Liver (tissue), 9 donors: ENCODE measurements around the gene LARGE1. TPM values are rescaled to one million over a fixed set of nuclear protein-coding genes. Genes with fewer than 3 reads are reported as not detected.

Source experiments
- DNase-seq: peaks from one replicate; pipeline ENCODE4 v3.0.0-alpha.2; 2017; ENCODE audit warnings: low spot score
- H3K27ac ChIP-seq, 2 donors: one replicate each; pipeline ENCODE4 v1.7.0; 2013; ENCODE audit warnings: inconsistent platforms in 2 of 2, low read length in 2 of 2, control low read depth in 1 of 2, low read depth in 1 of 2, mild to moderate bottlenecking in 1 of 2
- H3K27me3 ChIP-seq, 4 donors: one replicate each; pipeline versions ENCODE4 v1.6.1 to v1.7.0; 2013; ENCODE audit warnings: low read length in 3 of 4, inconsistent platforms in 1 of 4, mild to moderate bottlenecking in 1 of 4, moderate library complexity in 1 of 4; ENCODE audit not compliant: control insufficient read depth in 4 of 4, insufficient read depth in 4 of 4
- H3K36me3 ChIP-seq, 4 donors: one replicate each; pipeline versions ENCODE4 v1.6.1 to v1.7.0; 2013; ENCODE audit warnings: low read length in 3 of 4, mild to moderate bottlenecking in 3 of 4, low read depth in 1 of 4, moderate library complexity in 1 of 4; ENCODE audit not compliant: control insufficient read depth in 4 of 4, insufficient read depth in 3 of 4
- H3K4me1 ChIP-seq, 4 donors: one replicate each; pipeline versions ENCODE4 v1.6.1 to v1.7.0; 2013; ENCODE audit warnings: low read length in 3 of 4, mild to moderate bottlenecking in 3 of 4, moderate library complexity in 1 of 4; ENCODE audit not compliant: control insufficient read depth in 4 of 4, insufficient read depth in 4 of 4
- H3K4me3 ChIP-seq, 3 donors: one replicate each; pipeline versions ENCODE4 v1.6.1 to v1.7.0; 2013; ENCODE audit warnings: low read length in 3 of 3, control low read depth in 1 of 3, low read depth in 1 of 3, mild to moderate bottlenecking in 1 of 3
- H3K9ac ChIP-seq, 2 donors: one replicate each; pipeline ENCODE4 v1.7.0; 2013; ENCODE audit warnings: low read length in 2 of 2, mild to moderate bottlenecking in 2 of 2, moderate library complexity in 2 of 2, control low read depth in 1 of 2, low read depth in 1 of 2
- H3K9me3 ChIP-seq, 4 donors: one replicate each; pipeline versions ENCODE4 v1.6.1 to v1.7.0; 2013; ENCODE audit warnings: low read length in 3 of 4; ENCODE audit not compliant: control insufficient read depth in 4 of 4
- CTCF ChIP-seq: fragments of 150-350 bp; IDR thresholded peaks from 2 replicates; pipeline ENCODE4 v1.5.1; 2017; ENCODE audit warnings: improper control_type of control experiment, low read depth, low read length; ENCODE audit not compliant: missing input control
- EGR1 ChIP-seq, 2 donors: IDR thresholded peaks; 2 replicates each; pipeline ENCODE4 v1.6.1; 2016 to 2018; ENCODE audit warnings: antibody characterized with exemption in 2 of 2, low read depth in 2 of 2
- FOXA2 ChIP-seq: IDR thresholded peaks from 2 replicates; pipeline ENCODE4 v1.6.1; 2016; ENCODE audit warnings: antibody characterized with exemption
- HNF4A ChIP-seq, 2 donors: conservative IDR thresholded peaks; 2 replicates each; pipeline ENCODE4 v1.6.1; 2016; ENCODE audit warnings: antibody characterized with exemption in 2 of 2, mild to moderate bottlenecking in 2 of 2
- HNF4G ChIP-seq: IDR thresholded peaks from 2 replicates; pipeline ENCODE4 v1.6.1; 2016; ENCODE audit warnings: antibody characterized with exemption
- NR2F2 ChIP-seq: IDR thresholded peaks from 2 replicates; pipeline ENCODE4 v1.6.1; 2016; ENCODE audit warnings: antibody characterized with exemption
- RAD21 ChIP-seq, 2 donors: IDR thresholded peaks; 2 replicates each; pipeline ENCODE4 v1.6.1; 2016; ENCODE audit warnings: antibody characterized with exemption in 2 of 2, mild to moderate bottlenecking in 2 of 2
- REST ChIP-seq: IDR thresholded peaks from 2 replicates; pipeline ENCODE4 v1.6.1; 2016; ENCODE audit warnings: antibody characterized with exemption, mild to moderate bottlenecking
- RXRA ChIP-seq, 2 donors: IDR thresholded peaks; 2 replicates each; pipeline ENCODE4 v1.6.1; 2017 to 2018; ENCODE audit warnings: antibody characterized with exemption in 2 of 2, mild to moderate bottlenecking in 1 of 2
- SP1 ChIP-seq: IDR thresholded peaks from 2 replicates; pipeline ENCODE4 v1.6.1; 2018; ENCODE audit warnings: antibody characterized with exemption, mild to moderate bottlenecking
- TAF1 ChIP-seq: conservative IDR thresholded peaks from 2 replicates; pipeline ENCODE4 v1.6.1; 2016; ENCODE audit warnings: antibody characterized with exemption, mild to moderate bottlenecking
- YY1 ChIP-seq: IDR thresholded peaks from 2 replicates; pipeline ENCODE4 v1.6.1; 2016; ENCODE audit warnings: antibody characterized with exemption, mild to moderate bottlenecking
- WGBS: extraction: QIAGEN DNeasy Blood & Tissue Kit; methylation state at CpG from one replicate; pipeline ENCODE4 v1.1.7; 2013; 5-methylcytosine and 5-hydroxymethylcytosine counted together
- polyA plus RNA-seq, 2 donors: library from polyadenylated mRNA; stranded (reverse) in 1 of 2; unstranded in 1 of 2; fragments of 200-250 nt in 1 of 2; fragments of >200 nt in 1 of 2; fragmentation: Nextera tagmentation in 1 of 2; extraction: Ambion mirVana in 1 of 2; gene quantifications; one replicate each; pipeline versions ENCODE4 v1.2.1 to v1.2.3, GENCODE V29; 2013 to 2015
- total RNA-seq, 2 donors: library from RNA; depleted of rRNA; stranded (reverse); fragments of >200 nt; gene quantifications; one replicate each; pipeline ENCODE4 v1.2.3, GENCODE V29; 2014
- TF ChIP-seq, protein P1 (sequence below): IDR thresholded peaks from 2 replicates; pipeline ENCODE4 v1.6.1; 2016; ENCODE audit warnings: antibody characterized with exemption
- TF ChIP-seq, protein P2 (sequence below): IDR thresholded peaks from 2 replicates; pipeline ENCODE4 v1.6.1; 2016; ENCODE audit warnings: antibody characterized with exemption
- donor health status: healthy.
- donor health status: healthy.
- donor health status: healthy.
- donor health status: healthy.
- donor health status: healthy.

LARGE1 gene
- total and polyA plus RNA-seq, 4 donors: 2.3 to 14.1 (median 5.7) TPM

- H3K4me1 ChIP-seq: peaks cover 0 to 5% (median 0%) of the 10 kb centered on the region in 4 donors
- no peaks in the 10 kb centered on the region for H3K9me3 ChIP-seq
- DNase-seq: no peak
- H3K27ac ChIP-seq: no peak overlapping the region
- 94% methylated on average over 6 of the region's 6 CpGs for WGBS
- no peak overlapping the region for H3K9ac ChIP-seq
- no peaks in the 10 kb centered on the region for H3K27me3 ChIP-seq
- H3K4me3 ChIP-seq: no peak overlapping the region
- no peaks in the 10 kb centered on the region for H3K36me3 ChIP-seq
- TF ChIP-seq TAF1 (no peak), RAD21 (IDR thresholded peaks at IDR 0.05) (no peak), YY1 (no peak), RXRA (IDR thresholded peaks at IDR 0.05) (no peak), NR2F2 (no peak), SP1 (no peak), EGR1 (IDR thresholded peaks at IDR 0.05; ENCODE audit: low read depth in 2 of 2) (no peak), CTCF (no peak), FOXA2 (no peak)
- TF ChIP-seq, protein P1, sequence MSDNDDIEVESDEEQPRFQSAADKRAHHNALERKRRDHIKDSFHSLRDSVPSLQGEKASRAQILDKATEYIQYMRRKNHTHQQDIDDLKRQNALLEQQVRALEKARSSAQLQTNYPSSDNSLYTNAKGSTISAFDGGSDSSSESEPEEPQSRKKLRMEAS: no peak
These were observed 469.5 kb downstream of the LARGE1 start for GRCh38 chr22:33450756-33451155.

GRCh38 chr22:33447733-33448132, 472.5 kb downstream of the LARGE1 start:
- no peak overlapping the region for H3K4me3 ChIP-seq
- H3K9me3 ChIP-seq: no peaks in the 10 kb centered on the region
- H3K9ac ChIP-seq: no peak overlapping the region
- WGBS: 97% methylated on average over 5 of the region's 5 CpGs
- H3K36me3 ChIP-seq: no peaks in the 10 kb centered on the region
- no peak overlapping the region for H3K27ac ChIP-seq
- no peak for DNase-seq
- H3K27me3 ChIP-seq: no peaks in the 10 kb centered on the region
- TF ChIP-seq REST (no peak), HNF4G (no peak), SP1 (no peak), HNF4A (conservative IDR thresholded peaks at IDR 0.05) (no peak)
- TF ChIP-seq, protein P2, sequence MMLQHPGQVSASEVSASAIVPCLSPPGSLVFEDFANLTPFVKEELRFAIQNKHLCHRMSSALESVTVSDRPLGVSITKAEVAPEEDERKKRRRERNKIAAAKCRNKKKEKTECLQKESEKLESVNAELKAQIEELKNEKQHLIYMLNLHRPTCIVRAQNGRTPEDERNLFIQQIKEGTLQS: no peak
- TF ChIP-seq, protein P1: no peak
- H3K4me1 ChIP-seq: no peaks in the 10 kb centered on the region
